GM20000 (cell line): ENCODE measurements around the gene HECTD4.
A peak's percentile ranks its signal among the peaks of the same experiment; 100 is the strongest.
"Not testable (repeated sequence)": the region's sequence is repeated elsewhere in the genome, so short reads cannot be mapped to it uniquely, and the experiment has no call there.

Source experiments
- DNase-seq: peaks from one replicate; pipeline ENCODE4 v3.0.0; 2012; ENCODE audit warnings: low spot score
- CTCF ChIP-seq: IDR thresholded peaks from 2 replicates; pipeline ENCODE4 v1.5.1; 2012; ENCODE audit warnings: mild to moderate bottlenecking, control low read depth; ENCODE audit errors: extremely low read depth, missing control alignments

The HECTD4 gene

DNA sequence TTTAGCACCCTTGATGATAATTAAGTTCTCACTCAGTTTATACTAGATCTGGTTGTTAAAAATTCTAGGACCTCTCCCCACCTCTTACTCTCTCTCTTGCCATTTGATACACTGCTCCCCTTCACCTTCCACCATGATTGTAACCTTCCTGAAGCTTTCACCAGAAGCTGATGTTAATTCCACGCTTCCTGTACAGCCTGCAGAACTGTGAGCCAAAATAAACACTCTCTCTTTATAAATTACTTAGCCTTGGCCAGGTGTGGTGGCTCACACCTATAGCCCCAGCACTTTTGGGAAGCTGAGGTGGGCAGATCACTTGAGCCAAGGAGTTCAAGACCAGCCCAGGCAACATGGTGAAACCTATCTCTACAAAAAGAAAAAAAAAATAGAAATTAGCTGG lies 11.1 kb upstream of the HECTD4 start:
- no peak for TF ChIP-seq CTCF
- DNase-seq = no peak

DNA sequence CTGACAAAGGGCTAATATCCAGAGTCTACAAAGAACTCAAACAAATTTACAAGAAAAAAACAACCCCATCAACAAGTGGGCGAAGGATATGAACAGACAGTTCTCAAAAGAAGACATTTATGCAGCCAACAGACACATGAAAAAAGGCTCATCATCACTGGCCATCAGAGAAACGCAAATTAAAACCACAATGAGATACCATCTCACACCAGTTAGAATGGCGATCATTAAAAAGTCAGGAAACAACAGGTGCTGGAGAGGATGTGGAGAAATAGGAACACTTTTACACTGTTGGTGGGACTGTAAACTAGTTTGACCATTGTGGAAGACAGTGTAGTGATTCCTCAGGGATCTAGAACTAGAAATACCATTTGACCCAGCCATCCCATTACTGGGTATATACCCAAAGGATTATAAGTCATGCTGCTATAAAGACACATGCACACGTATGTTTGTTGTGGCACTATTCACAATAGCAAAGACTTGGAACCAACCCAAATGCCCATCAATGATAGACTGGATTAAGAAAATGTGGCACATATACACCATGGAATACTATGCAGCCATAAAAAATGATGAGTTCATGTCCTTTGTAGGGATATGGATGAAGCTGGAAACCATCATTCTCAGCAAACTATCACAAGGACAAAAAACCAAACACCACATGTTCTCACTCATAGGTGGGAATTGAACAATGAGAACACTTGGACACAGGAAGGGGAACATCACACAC lies 7.9 kb upstream of the HECTD4 start:
- DNase-seq = not testable (repeated sequence)

GRCh38 chr12:112389228-112389627 lies 7.0 kb upstream of the HECTD4 start:
- no peak for TF ChIP-seq CTCF
- DNase-seq = no peak

DNA sequence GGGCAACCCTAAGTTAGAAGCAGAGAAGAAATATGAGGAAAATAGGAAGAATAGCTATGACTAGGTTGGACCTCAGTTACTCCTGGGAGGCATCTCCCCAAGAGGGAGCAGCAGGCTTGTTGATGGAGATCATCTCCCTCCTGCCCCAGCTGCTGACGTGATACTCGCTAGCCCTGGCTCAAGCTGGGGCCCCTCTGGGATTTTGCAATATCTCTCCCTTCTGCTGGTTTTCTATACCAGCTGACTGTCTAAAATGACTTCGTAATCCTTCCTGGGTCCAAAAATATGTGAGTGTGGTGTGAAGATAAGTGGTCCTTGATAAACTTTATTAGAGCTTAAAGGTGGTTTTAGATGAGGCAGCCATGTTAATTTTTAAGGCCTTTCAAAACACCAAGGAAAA lies 4.5 kb upstream of the HECTD4 start:
- no peak for TF ChIP-seq CTCF
- DNase-seq = no peak

GRCh38 chr12:112382866-112383265 lies 635 bp upstream of the HECTD4 start:
- no peak for TF ChIP-seq CTCF
- DNase-seq = no peak

- TF ChIP-seq CTCF = no peak
- DNase-seq = no peak
Measured at GRCh38 chr12:112381406-112381882, 787 bp downstream of the HECTD4 start.

DNA sequence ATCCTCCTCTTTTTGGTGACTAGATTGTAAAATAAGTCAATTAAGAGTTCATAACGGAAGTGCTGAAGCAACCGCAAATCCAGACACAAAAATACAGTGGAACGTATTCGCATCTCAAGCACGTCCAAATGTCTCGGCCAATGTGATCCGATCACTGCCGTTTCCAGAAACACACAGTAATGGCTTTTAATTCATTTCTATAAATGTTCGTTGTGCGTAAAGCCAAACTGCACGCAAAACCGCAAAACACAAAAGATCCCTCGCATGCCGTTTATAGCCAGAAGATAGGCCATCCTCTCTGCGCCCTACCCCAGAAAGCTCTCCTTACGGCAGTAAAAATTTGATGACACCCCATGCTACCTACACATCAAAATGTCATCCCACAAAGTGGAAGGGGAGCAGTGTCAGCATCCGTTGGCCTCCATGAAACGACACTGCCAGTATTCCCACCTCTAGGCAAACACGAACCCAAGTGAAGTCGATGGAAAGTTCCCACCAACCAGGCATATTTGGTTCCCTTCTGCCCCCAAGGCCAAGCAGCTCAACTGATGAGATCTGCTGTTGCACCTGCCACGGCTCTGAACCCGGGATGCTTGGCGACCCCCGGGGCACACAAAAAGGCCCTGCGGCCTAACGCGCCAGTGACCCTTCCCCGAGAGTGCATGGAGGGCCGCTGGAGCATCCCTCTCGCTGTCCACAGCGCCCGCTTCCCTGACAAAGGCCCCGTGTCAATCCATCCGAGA lies 1.4 kb downstream of the HECTD4 start:
- TF ChIP-seq CTCF = no peak
- peak; percentile 30 for DNase-seq
